Calu3 (cell line): ENCODE measurements around the gene CNPY3. TPM values are rescaled to one million over a fixed set of nuclear protein-coding genes. Genes with fewer than 3 reads are reported as not detected.

ENCODE experiments used
- BruUV-seq: library from RNA; stranded (reverse); fragments of 400-500 nt; replicated peaks from 2 replicates; lab custom pipeline; 2021; lab: Mats Ljungman, UMichigan
- CTCF ChIA-PET: fragments of 300-600 bp; sonication (Branson Sonifier 250); formaldehyde crosslinking; loops from one replicate; lab custom pipeline; 2022; ENCODE audit warnings: antibody characterized with exemption; lab: Charles Lee
- DNase-seq: peaks from one replicate; pipeline ENCODE4 v3.0.0; 2022
- H3K27ac Mint-ChIP-seq: one replicate; pipeline ENCODE4 v1.8.0; 2022; ENCODE audit warnings: mixed read lengths; ENCODE audit not compliant: unreplicated experiment
- H3K27me3 Mint-ChIP-seq: one replicate; pipeline ENCODE4 v1.8.0; 2022; ENCODE audit warnings: mixed read lengths; ENCODE audit not compliant: unreplicated experiment
- H3K36me3 Mint-ChIP-seq: one replicate; pipeline ENCODE4 v1.8.0; 2022; ENCODE audit warnings: mild to moderate bottlenecking, moderate library complexity, mixed read lengths; ENCODE audit not compliant: insufficient read depth, unreplicated experiment
- H3K4me1 Mint-ChIP-seq: one replicate; pipeline ENCODE4 v1.8.0; 2022; ENCODE audit warnings: mild to moderate bottlenecking, low read depth, mixed read lengths; ENCODE audit not compliant: unreplicated experiment
- H3K4me3 Mint-ChIP-seq: one replicate; pipeline ENCODE4 v1.8.0; 2022; ENCODE audit warnings: mild to moderate bottlenecking, low read depth, moderate library complexity, mixed read lengths; ENCODE audit not compliant: unreplicated experiment
- H3K9me3 Mint-ChIP-seq: one replicate; pipeline ENCODE4 v1.8.0; 2022; ENCODE audit warnings: low read depth, mixed read lengths; ENCODE audit not compliant: unreplicated experiment
- CTCF ChIP-seq: fragments of 200-600 bp; IDR thresholded peaks from one replicate; pipeline ENCODE4 v1.8.0; 2022; ENCODE audit warnings: antibody characterized with exemption; ENCODE audit not compliant: unreplicated experiment
- intact Hi-C: fragments of 100-400 bp; cut with micrococcal nuclease; formaldehyde crosslinking; loops from one replicate; pipeline ENCODE4 v1.10.0; 2022; ENCODE audit not compliant: unreplicated experiment
- total RNA-seq: library from RNA; stranded (reverse); gene quantifications from 2 replicates; pipeline ENCODE4 v1.2.3, GENCODE V29; 2022

The CNPY3 gene
- total RNA-seq, 1 experiment from 2014 or later = 60.7 TPM

- H3K4me3 Mint-ChIP-seq = no peak overlapping the region
- no peak for DNase-seq
- H3K9me3 Mint-ChIP-seq = no peaks in the 10 kb centered on the region
- H3K36me3 Mint-ChIP-seq = peaks cover 14% of the 10 kb centered on the region
- no peak overlapping the region for H3K27ac Mint-ChIP-seq
- no peak for TF ChIP-seq CTCF
- BruUV-seq = no TSS peak
- peaks cover 18% of the 10 kb centered on the region for H3K4me1 Mint-ChIP-seq
- CTCF ChIA-PET = interaction anchor here (1.4 kb wide), 1 partner anchor 31 kb away, joined by 3 read pairs; no protein-coding TSS in a partner anchor
- intact Hi-C loops = no loop called here
- H3K27me3 Mint-ChIP-seq = no peaks in the 10 kb centered on the region
Observed at GRCh38 chr6:42969934-42970333, 40.7 kb downstream of the CNPY3 start.

GRCh38 chr6:42970871-42971612 is 41.8 kb downstream of the CNPY3 start:
- CTCF ChIA-PET = interaction anchor here (0.6 to 1.4 kb wide), 5 partner anchors 13 to 230 kb away, joined by 3 to 5 read pairs (median 3); partner anchors contain the start of gene PPP2R5D
- Mint-ChIP-seq H3K27me3 (no peaks in the 10 kb centered on the region), H3K4me1 (peaks cover 18% of the 10 kb centered on the region), H3K4me3 (no peak overlapping the region), H3K9me3 (no peaks in the 10 kb centered on the region), H3K36me3 (peaks cover 18% of the 10 kb centered on the region), H3K27ac (no peak overlapping the region)
- no peak for TF ChIP-seq CTCF
- intact Hi-C loops = no loop called here
- peak; percentile 15 for DNase-seq
- BruUV-seq = no TSS peak

- Mint-ChIP-seq H3K4me3 (no peak overlapping the region), H3K27me3 (no peaks in the 10 kb centered on the region), H3K4me1 (peaks cover 22% of the 10 kb centered on the region), H3K27ac (no peak overlapping the region), H3K9me3 (no peaks in the 10 kb centered on the region), H3K36me3 (peaks cover 25% of the 10 kb centered on the region)
- CTCF ChIA-PET = interaction anchor here (0.7 to 1.3 kb wide), 4 partner anchors 12 to 36 kb away, joined by 3 to 7 read pairs (median 4); partner anchors contain the start of gene PPP2R5D
- BruUV-seq = no TSS peak
- intact Hi-C loops = no loop called here
- TF ChIP-seq CTCF = no peak
- no peak for DNase-seq
Observed at GRCh38 chr6:42971746-42972327, 42.6 kb downstream of the CNPY3 start.

- TF ChIP-seq CTCF = no peak
- Mint-ChIP-seq H3K27me3 (no peaks in the 10 kb centered on the region), H3K4me1 (peaks cover 26% of the 10 kb centered on the region), H3K9me3 (no peaks in the 10 kb centered on the region), H3K36me3 (peaks cover 34% of the 10 kb centered on the region), H3K27ac (no peak overlapping the region), H3K4me3 (no peak overlapping the region)
- no TSS peak for BruUV-seq
- CTCF ChIA-PET = interaction anchor here (1.0 to 1.1 kb wide), 2 partner anchors 10 kb away, joined by 3 to 4 read pairs; partner anchors contain the start of gene PPP2R5D
- intact Hi-C loops = no loop called here
- DNase-seq = no peak
Observed at GRCh38 chr6:42973926-42974325, 44.6 kb downstream of the CNPY3 start.
